NCI-H226 (cell line): Measurements from ENCODE around the gene RPS8.
"Not testable (repeated sequence)": the region's sequence is repeated elsewhere in the genome, so short reads cannot be mapped to it uniquely, and the experiment has no call there.

Experiments used
- DNase-seq: peaks from one replicate; pipeline ENCODE4 v3.0.0-alpha.2; 2015

Gene RPS8

DNA sequence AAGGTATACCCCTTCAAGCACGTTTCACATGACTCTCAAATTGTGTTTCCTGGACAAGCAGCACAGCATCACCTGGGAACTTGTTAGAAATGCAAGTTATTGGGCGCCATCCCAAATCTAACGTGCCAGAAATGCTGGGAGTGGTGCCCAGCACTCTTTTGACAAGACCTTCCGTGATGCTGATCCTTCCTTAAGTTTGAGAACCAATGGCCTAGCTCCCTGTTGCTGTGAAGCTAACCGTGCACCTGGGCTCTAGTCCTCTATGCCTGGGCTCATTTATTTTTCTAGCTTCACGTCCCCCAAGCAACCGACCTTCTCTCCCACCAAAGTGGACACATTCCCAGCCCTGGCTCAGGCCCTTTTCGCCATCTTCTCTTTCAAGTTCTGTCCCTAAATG lies 8.4 kb downstream of the RPS8 start:
- DNase-seq, result no peak

DNA sequence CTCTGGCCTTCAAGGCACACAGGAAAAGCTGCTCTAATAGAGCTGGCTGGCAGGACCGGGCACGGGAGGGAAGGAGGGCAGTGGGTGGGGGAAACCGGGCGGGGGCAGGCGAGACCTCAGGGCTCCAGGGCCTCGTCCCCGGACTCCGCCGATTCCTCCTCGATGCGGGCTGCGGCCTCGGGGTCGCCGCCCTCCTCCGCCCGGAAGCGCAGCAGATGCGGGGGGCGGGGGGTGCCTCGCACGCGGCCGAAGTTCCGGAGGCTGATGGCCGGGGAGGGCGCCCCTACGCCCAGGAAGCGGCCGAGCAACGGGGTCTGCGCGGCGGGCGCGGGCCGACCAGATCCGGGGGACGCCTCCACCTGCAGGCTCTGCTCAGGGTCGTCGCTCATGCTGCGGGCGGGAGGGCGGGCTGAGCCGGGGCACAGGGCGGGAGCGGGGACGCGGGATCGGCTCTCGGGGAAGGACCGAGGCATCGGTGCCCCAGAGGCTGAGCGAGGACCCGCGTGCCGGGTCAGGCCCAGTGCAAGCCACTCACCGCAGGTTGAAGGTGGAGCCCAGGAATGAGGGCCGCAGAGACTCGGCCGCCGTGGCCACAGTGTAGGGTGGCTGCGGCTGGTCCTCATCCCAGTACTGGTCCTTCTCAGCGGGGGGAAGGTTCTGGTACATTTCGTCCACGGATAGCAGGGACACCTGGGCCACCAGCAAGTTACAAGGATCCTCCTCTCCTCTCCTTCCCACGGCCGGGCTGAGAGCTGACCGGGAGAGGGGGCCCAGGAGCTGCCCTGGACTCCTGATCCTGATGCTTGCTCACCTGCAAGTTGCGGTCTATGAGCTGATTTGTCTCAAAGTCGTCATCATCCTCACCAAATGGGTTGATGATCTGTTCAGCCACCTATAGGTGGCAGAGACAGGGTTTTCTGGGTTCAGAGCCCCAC lies 9.0 kb downstream of the RPS8 start:
- DNase-seq, result no peak

DNA sequence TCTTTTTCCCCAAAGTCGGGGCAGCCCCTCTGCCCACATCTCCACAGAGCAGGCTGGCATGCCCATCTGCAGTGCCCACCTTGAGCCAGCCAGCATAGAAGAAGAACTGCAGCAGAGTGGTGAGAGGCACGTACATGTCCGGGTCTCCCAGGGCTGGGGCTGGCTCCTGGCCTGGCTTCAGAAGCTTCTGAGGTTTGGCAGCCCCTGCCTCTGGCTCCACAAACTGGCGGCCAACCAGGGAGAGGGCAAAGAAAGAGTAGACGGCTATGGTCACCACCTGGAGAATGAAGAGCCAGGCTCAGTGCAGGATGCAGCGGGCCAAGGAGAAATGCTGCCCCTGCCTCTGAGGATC lies 9.7 kb downstream of the RPS8 start:
- no peak for DNase-seq

DNA sequence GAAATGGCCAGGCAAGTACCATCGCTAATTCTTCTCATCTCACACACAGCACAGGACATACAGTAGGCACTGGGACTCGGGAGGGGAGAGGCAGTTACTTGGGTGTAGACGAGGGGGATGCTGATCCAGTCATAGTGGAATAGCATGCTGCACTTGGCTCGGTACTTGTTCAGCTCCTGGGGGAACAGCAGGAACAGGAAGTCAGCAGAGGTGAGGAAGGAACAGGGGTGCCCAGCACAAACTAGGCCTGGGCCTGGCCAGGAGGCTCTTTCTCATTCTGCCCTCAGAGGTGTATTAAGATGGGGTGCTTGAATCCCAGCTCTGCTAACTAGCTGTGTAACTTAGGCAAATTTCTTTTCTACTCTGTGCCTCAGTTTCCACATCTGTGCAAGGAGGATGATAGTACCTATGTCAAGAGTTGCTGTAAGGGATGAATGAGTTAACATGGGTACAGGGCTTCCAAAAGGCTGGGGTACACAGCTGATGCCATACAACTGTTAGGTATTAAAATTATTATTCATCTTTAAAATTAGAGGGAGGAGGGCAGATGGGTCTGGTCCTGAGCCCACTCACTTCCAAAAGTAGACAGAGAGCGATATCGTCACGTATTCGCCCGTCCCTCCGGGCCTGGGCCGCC lies 10.3 kb downstream of the RPS8 start:
- DNase-seq, result no peak

DNA sequence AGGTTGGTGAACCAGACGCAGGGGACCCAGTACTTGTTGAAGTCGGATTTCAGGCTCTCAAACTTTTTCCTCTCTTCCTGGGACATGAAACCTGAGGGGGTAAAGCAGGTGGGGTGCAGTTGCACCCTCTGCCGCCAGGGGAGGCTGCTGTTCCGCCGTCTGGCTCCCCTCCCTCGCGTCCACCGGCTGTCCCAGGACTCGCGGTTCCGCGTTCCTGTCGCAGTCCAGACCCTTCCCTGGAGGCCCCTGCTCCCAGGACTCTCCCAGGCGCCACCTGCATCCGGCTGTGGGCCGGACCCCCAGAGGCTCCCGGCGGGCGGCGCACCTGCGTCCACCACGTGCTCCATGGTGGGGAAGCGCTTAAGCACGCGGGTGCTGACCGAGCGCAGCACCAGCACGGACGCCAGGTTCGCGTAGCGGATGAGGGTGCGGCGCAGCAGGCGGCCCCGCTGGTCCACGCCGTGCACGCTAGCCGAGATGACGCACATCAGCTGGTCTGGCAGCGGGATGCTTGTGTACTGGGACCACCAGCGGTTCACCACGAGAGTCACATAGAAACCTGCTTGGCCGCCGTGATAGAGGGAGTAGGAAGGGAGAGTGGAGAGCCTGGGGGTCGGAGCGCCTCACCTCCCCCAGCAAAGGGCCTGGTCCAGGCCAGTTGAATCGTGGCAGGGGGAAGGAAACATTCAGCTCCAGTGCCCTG lies 10.9 kb downstream of the RPS8 start:
- DNase-seq, result no peak

DNA sequence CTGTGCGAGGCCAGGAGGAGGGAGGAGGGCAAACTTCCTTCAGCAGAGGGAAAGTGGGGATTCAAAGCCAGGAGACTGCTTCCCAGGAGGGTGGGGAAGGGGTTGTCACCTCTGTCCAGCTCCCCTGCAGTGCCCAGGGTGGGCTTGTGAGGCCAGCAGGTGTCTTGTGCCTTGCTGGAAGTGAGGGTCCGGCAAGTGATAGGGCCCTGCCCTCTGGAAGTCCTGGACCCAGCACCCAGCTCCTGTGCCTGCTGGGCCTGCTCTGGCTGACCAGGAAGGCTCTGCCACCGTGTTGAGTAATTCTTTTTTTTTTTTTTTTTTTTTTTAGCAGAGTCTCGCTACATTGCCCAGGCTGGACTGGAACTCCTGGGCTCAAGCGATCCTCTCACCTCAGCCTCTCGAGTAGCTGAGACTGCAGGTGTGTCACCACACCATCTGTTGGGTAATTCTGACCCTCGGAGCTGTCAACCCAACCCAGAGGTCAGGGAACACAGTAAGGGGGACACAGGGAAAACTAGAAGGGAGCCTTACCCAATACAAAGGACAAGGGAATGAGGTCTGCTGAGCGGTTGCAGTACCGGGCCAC lies 11.6 kb downstream of the RPS8 start:
- no peak for DNase-seq

DNA sequence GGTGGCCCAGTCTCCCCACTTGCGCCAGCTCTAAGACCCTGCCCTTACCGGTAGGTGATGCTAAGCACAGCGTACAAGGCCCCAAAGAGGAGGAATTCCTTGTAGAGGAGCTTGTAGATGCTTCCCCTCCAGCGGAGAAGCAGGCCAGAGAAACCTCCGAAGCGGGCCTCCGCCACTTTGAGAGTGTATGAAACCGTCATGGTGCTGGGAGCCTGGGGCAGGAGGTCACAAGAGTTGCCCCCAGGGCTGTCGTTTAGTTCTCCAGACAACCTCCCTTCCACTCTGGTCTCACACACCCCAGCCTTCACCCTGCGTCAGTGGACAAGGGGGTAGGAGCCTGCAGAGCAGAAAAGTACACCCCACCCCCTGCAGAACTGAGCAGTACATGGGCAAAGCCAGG lies 12.2 kb downstream of the RPS8 start:
- no peak for DNase-seq

DNA sequence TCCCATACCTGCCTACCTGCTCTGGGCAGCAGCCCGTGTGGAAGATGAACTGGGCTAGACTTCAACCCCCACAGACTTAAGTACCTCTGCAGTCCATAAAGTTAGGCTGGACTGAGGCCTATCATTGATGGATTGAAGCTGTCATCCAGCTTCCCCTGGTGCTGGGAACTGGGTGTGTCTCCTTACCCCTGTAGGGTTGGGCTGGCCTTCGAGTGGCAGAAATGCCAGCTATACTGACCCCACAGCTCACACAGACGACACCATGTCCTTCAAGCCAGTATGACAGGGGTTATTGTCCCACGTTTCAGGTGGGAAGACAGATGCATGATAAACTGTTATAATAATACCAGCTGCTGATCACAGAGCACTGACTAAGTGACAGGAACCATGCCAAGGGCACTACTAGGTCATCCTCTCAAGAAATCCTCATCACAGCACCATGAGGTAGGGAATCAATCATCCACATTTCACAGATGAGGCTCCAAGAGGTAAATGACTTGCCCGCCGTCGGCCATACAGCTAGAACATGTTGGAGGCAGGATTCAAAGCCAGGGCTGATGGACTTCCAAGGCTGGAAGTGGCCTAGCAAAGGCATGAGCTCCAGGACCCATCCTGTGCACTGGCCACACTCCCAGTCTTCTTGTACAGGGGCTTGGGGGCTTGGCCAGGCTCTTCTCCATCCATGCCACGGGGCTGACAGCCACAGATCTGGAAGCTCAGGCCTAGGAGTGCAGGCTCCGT lies 12.9 kb downstream of the RPS8 start, which contains the start of gene BEST4:
Gene BEST4, minus strand, starts transcription at position 51 of the 741 bp plus-strand sequence. CDS start 465 bp downstream, outside the sequence.
- no peak for DNase-seq

DNA sequence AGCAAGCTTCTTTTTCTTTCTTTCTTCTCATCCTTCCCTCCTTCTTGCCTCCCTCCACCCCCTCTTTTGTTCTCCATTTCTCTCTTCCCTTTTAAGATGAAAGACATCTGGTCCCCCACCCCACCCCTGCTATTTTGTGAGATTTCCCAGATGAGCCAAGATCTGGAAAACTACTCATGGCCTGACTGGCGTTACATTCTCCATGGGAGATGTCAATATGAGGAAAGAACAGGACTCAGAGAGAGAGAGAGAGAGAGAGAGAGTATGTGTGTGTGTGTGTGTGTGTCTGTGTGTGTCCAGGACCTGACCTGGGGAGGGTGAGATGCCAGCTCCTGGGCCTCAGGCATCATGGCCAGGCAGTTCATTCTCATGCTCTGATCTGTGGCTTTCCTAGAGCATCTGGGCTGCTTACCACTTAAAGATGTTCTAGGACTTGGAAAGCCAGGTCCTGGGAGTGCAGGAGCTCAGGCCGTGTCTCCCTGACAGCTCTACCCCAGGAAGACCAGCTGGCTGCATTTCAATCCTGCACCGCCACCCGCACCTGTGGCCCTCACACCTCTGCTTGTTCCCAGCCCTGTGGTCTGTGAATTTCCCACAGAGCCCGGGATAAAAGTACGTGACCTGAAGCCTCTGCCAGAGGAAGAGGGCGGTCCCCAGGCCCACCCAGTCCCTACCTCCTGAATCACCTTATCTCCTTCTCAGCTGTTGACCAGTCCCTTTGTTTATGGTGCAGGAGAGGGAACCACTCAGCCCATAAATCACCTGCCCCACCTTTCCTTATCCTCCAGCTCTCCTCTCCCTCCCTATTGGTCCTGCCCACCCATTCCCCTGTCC lies 15.8 kb downstream of the RPS8 start:
- DNase-seq, result no peak

DNA sequence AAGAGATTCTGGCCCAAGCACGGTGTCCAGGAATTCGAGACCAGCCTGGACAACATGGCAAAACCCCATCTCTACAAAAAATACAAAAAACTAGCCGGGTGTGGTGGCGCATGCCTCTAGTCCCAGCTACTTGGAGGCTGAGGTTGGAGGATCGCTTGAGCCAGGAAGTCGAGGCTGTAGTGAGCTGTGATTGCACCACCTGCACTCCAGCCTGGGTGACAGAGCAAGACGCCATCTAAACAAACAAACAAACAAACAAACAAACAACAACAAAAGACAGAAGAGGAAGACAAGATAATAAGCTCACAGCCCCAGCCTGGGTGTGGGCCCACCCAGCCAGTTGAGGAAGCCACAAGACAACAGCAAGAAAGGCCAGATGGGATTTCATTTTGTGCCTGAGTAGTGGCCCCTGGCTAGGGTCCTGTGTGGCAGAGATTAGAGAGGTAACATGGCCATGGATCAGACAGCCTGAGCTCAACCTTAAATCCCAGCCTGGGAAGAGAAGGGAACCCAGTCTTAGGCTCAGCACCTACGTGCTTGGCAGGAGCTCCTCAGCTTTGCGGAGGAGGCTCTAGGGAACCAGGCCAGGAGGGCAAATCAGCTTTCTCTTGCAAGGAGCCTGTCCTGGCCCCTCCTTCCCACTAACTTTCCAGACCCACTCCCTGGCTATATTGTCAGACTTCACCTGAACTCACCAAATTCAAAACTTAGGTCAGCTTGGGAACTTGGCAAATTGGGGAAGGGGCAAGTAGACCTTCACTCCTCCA lies 17.6 kb downstream of the RPS8 start:
- peak; percentile 45 for DNase-seq

DNA sequence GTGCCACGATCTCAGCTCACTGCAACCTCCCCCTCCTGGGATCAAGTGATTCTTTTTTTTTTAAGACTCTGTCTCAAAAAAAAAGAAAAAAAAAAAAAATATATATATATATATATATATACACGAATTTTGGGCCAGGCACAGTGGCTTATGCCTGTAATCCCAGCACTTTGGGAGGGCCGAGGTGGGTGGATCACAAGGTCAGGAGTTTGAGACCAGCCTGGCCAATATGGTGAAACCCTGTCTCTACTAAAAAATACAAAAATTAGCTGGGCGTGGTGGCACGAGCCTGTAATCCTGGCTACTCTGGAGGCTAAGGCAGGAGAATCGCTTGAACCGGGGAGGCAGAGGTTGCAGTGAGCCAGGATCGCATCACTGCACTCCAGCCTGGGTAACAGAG lies 22.5 kb downstream of the RPS8 start:
- not testable (repeated sequence) for DNase-seq

DNA sequence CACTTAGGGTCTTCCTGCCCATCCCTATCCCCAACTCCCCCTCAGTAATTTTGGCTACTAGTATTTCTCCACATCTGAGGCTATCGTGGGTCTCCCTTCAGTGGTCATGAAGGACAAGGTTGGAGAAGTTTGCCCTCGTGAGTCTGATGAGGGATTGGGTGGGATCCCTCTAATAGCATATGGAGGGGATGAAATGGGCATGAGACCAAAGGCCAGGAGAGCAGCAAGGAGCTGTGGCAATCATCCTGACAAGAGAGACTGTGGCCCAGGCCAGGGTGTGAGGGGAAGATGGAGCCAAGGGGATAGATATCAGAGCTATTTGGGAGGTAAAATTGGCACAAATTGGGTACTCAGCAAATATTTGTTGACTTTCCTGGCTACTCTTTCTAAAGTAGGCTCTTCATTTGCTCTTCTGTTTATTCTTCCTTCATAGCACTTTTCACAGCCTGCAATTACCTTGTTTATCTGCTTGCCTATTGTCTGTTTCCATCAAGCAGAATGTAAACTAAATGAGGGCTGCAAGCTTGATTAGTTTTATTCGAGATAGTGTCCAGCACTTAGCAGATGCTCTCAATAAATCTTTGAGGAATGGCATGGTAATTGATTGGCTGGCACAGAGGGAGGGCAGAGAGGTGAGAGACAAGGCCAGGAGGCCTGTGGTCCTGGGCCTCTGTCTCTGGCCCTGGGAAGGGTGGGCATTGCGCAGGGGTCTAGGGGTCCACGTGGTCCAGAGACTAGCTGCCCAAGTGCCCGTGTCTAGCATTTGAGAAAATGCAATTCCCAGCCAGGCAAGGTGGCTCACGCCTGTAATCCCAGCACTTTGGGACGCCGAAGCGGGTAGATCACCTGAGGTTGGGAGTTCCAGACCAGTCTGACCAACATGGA lies 23.4 kb downstream of the RPS8 start:
- DNase-seq, result no peak

DNA sequence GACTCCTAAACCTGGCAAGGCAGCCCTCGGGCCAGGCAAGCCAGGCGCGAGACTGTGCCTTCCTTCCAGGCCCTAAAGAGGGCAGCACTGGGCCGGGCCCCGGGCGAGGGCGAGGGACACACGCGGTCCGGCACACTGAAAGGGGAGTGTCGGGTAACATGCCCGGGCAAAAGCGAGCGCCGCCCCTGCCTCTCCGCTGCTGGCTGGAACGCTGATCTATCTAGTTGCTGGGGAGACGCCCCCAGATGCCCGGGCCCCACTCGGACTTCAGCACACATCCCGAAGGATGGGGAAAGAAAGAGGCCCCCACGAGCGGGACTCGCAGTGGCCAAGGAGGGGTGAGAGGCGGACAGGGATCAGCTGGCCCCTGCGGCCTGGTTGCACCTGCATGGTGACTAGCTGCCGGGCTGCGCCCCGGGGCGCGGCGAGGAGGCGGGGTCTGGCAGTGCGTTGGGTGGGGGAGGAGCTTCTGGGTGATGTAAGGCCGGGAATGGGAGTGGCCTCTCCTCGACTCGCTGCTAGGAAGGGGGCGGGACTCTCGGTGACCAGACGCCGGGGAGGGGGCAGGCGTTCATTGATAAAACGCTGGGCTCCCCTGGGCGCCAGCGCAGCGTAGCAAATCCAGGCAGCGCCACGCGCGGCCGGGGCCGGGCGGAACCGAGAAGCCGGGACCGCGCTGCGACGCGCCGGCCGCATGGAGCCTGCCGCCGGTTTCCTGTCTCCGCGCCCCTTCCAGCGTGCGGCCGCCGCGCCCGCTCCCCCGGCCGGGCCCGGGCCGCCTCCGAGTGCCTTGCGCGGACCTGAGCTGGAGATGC lies 24.6 kb downstream of the RPS8 start, which contains the start of gene PLK3:
Gene PLK3, plus strand, starts transcription at position 608 of the 815 bp plus-strand sequence. Its CDS starts 87 bp downstream, at position 695.
- peak; percentile 93 for DNase-seq

DNA sequence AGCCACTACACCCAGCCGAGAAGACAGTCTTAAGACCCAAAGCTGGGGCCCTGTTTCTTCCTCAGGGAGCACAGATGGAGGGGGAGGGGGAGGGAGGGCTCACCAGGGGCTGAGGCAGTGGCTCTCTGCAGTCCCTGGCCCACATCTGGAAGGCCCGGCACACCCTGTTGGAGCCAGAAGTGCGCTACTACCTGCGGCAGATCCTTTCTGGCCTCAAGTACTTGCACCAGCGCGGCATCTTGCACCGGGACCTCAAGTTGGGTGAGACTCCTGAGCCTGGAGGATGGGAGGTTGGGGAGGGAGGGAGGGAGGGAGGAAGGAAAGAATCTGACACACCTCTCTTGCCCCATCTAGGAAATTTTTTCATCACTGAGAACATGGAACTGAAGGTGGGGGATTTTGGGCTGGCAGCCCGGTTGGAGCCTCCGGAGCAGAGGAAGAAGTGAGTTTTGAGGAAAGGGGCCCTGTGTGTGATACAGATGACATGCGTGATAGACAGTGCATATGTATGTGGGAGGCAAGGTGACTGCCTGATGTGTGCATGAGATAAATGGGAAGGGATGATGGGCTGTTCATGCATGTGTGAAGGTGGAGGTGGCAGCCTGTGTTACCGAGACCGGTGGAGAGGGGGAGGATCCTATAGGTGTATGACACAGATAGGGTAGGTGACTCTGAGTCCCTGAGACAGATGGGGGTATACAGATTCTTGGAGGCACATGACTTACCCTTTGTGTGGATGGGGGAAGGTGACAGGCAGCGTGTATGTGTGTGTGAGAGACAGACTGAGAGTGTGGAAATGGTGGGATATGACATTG lies 26.4 kb downstream of the RPS8 start:
- DNase-seq, result peak; percentile 38

DNA sequence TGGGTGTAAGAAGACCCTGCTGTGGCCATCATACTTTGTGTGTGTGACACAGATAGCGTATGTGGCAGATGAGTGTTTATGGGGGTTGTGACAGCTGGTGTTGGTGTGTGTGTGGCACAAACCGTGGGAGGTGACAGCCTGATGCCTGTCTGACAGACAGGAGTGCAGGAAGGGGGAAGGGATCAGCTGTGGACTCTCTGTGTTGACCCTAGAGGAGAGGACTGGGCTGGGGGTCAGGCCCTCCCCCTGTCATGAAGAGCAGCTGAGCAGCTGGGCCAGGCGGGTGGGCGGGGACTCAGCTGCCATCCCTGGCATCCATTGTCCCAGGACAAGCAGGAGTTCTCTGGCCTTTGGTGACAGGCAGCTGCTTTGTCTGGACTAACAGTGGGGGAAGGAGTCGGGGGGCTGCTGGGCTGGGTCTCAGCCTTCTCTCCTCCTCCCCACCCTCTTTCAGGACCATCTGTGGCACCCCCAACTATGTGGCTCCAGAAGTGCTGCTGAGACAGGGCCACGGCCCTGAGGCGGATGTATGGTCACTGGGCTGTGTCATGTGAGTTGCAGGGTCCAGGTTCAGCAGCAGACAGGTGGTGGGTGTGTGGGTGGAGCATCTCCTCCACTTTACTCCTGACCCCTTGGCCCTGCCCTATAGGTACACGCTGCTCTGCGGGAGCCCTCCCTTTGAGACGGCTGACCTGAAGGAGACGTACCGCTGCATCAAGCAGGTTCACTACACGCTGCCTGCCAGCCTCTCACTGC lies 27.1 kb downstream of the RPS8 start:
- no peak for DNase-seq

DNA sequence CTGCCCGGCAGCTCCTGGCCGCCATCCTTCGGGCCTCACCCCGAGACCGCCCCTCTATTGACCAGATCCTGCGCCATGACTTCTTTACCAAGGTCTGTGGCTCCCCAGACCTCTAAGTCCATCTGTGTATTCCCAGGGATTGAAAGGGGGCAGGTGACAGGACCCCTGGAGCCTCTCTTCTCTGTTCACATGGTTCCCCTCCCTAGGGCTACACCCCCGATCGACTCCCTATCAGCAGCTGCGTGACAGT lies 27.6 kb downstream of the RPS8 start:
- no peak for DNase-seq
